BJ (cell line): ENCODE data around the gene MARVELD2. TPM values are rescaled to one million over a fixed set of nuclear protein-coding genes. Genes with fewer than 3 reads are reported as not detected.
A peak's percentile ranks its signal among the peaks of the same experiment; 100 is the strongest.

Experiments
- CTCF ChIA-PET: fragments of 350-600 bp; formaldehyde crosslinking; extraction: SDS; loops from one replicate; lab custom pipeline; 2021; ENCODE audit warnings: antibody characterized with exemption, inconsistent platforms; lab: Yijun Ruan, JAX
- POLR2A ChIA-PET: fragments of 300-600 bp; sonication (Branson Sonifier 250); formaldehyde crosslinking; extraction: SDS; loops from one replicate; lab custom pipeline; 2021; ENCODE audit warnings: antibody characterized with exemption; lab: Charles Lee
- DNase-seq: peaks from one replicate; pipeline ENCODE4 v3.0.0-alpha.2; 2011; ENCODE audit warnings: low read depth
- H3K27me3 ChIP-seq: 2 replicates; pipeline ENCODE4 v1.6.0; 2011; ENCODE audit warnings: low read length; ENCODE audit not compliant: control insufficient read depth, insufficient read depth
- H3K36me3 ChIP-seq: 2 replicates; pipeline ENCODE4 v1.5.1; 2011; ENCODE audit warnings: low read length; ENCODE audit not compliant: control insufficient read depth, insufficient read depth
- H3K4me3 ChIP-seq: 2 replicates; pipeline ENCODE4 v1.5.1; 2011; ENCODE audit warnings: low read depth, mild to moderate bottlenecking, control low read depth, low read length
- polyA plus RNA-seq: library from polyadenylated mRNA; depleted of rRNA; stranded (reverse); fragments of >200 nt; gene quantifications from 2 replicates; pipeline ENCODE4 v1.2.3, GENCODE V29; 2011; rRNA removed
- small RNA-seq: library from RNA; depleted of rRNA; stranded (forward); fragments of <200 nt; gene quantifications from one replicate; pipeline ENCODE3, GENCODE V24; 2012; ENCODE audit warnings: low replicate concordance, low read depth; ENCODE audit not compliant: insufficient read length
- TF ChIP-seq, protein P1 (sequence below): IDR thresholded peaks from 2 replicates; pipeline ENCODE4 v1.5.1; 2011; ENCODE audit warnings: low read depth, mild to moderate bottlenecking, control low read depth, inconsistent platforms, low read length, moderate library complexity; ENCODE audit not compliant: insufficient read depth

Gene MARVELD2
- polyA plus RNA-seq, 1 experiment: 0.88 TPM

DNA sequence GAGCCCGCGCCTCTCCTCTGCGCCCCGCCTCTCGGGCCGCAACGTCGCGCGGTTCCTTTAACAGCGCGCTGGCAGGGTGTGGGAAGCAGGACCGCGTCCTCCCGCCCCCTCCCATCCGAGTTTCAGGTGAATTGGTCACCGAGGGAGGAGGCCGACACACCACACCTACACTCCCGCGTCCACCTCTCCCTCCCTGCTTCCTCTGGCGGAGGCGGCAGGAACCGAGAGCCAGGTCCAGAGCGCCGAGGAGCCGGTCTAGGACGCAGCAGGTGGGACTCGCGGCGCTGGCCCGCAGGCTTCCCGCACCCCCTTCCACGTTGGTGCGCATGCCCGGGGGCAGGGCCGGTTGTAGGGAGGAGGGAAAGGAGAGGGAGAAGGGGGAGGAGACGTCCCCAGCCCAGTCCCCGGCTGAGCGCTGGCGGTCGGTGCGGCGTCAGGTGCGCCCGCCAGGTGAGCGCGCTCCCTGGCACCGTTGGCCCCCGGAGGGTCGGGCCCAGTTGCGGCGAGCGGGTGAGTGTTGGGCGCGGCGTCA lies 77.5 kb downstream of the MARVELD2 start, which contains the start of gene OCLN:
Gene OCLN, plus strand, starts transcription at position 400 of the 532 bp plus-strand sequence. CDS start 11,455 bp downstream, outside the sequence.
- CTCF ChIA-PET: no interaction called here
- TF ChIP-seq, protein P1, sequence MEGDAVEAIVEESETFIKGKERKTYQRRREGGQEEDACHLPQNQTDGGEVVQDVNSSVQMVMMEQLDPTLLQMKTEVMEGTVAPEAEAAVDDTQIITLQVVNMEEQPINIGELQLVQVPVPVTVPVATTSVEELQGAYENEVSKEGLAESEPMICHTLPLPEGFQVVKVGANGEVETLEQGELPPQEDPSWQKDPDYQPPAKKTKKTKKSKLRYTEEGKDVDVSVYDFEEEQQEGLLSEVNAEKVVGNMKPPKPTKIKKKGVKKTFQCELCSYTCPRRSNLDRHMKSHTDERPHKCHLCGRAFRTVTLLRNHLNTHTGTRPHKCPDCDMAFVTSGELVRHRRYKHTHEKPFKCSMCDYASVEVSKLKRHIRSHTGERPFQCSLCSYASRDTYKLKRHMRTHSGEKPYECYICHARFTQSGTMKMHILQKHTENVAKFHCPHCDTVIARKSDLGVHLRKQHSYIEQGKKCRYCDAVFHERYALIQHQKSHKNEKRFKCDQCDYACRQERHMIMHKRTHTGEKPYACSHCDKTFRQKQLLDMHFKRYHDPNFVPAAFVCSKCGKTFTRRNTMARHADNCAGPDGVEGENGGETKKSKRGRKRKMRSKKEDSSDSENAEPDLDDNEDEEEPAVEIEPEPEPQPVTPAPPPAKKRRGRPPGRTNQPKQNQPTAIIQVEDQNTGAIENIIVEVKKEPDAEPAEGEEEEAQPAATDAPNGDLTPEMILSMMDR: no peak
- POLR2A ChIA-PET: no interaction called here
- peak within 1 kb of the TSS; percentile 50 for H3K4me3 ChIP-seq
- no peaks in the 10 kb centered on the region for H3K36me3 ChIP-seq
- DNase-seq: no peak
- peaks cover 27% of the 10 kb centered on the region for H3K27me3 ChIP-seq

GRCh38 chr5:69492923-69493395 lies 78.0 kb downstream of the MARVELD2 start:
- TF ChIP-seq, protein P1: no peak
- Histone ChIP-seq H3K36me3 (no peaks in the 10 kb centered on the region), H3K27me3 (peaks cover 27% of the 10 kb centered on the region), H3K4me3 (peak overlapping the region; percentile 50)
- ChIA-PET POLR2A (no interaction called here), CTCF (no interaction called here)
- DNase-seq: no peak

DNA sequence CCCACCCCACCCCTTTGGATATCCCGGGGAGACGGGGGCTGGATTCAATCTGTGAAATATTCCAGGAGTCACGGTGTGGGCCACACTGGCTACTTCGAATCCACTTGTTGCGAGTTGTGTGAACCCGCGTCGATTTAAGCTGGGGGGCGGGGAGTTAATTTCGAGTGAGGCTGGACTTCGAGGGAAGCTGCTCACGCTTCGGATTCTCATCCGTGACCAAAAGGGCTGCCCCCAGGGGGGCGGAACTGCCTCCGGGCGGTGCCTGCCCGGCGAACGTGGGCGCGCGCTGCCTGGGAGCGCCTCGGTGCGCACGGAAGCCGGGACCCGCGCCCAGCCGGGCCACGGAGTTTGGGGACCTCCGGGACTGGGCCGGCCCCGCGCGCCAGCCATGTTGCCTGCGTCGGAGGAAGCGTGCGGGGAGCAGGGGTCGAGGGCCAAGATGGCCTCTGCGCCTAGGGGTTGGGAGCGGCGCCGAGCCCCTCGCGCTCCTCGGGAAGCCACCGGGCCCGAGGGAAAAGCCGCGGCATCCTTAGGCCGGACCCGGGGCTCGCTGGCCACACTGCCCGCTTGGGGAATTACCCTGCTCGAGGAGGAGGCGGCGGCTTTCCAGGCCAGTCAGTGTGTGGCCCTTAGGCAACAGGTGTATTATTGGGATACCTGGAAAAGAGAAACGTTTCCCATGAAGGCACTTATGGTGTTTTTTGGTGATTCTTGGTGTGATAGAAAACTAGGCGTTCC lies 78.6 kb downstream of the MARVELD2 start:
- ChIA-PET POLR2A (no interaction called here), CTCF (no interaction called here)
- TF ChIP-seq, protein P1: no peak
- H3K27me3 ChIP-seq: peaks cover 27% of the 10 kb centered on the region
- H3K36me3 ChIP-seq: no peaks in the 10 kb centered on the region
- DNase-seq: no peak
- H3K4me3 ChIP-seq: peak overlapping the region; percentile 50

Small RNAs within 50 kb of the gene (small RNA-seq; reads per million reads assigned to genes)
- gene RN7SL616P: not detected
- gene RPS27P14: not detected

Other genes starting within 250 kb of the MARVELD2 start
- gene CCNB1, start 248.0 kb upstream of the MARVELD2 start, polyA plus RNA-seq: 67.0 and 91.3 TPM in 2 replicates
- gene CENPH, start 225.5 kb upstream of the MARVELD2 start, polyA plus RNA-seq: 6.0 and 7.4 TPM in 2 replicates
- gene CDK7, start 180.2 kb upstream of the MARVELD2 start, polyA plus RNA-seq: 44.9 and 231 TPM in 2 replicates
- gene CCDC125, start 82.3 kb upstream of the MARVELD2 start, polyA plus RNA-seq: 1.8 and 3.1 TPM in 2 replicates
- gene AK6, start 45.6 kb upstream of the MARVELD2 start, polyA plus RNA-seq: 11.6 and 39.9 TPM in 2 replicates
- gene TAF9, start 45.6 kb upstream of the MARVELD2 start, polyA plus RNA-seq: 76.4 and 140 TPM in 2 replicates
- gene RAD17, start 45.3 kb upstream of the MARVELD2 start, polyA plus RNA-seq: 18.0 and 23.2 TPM in 2 replicates
- gene OCLN, start 77.7 kb downstream of the MARVELD2 start, polyA plus RNA-seq: 0.25 and 0.71 TPM in 2 replicates
- gene GTF2H2C, start 145.1 kb downstream of the MARVELD2 start, polyA plus RNA-seq: 9.9 and 19.8 TPM in 2 replicates